NT2/D1 (cell line): ENCODE data around the gene TMPRSS9.

Source experiments
- DNase-seq: peaks from one replicate; pipeline ENCODE4 v3.0.0-alpha.2; 2011; ENCODE audit warnings: low read depth, low spot score
- H3K27me3 ChIP-seq: 2 replicates; pipeline ENCODE4 v1.6.0; 2011; ENCODE audit warnings: mild to moderate bottlenecking; ENCODE audit not compliant: insufficient read length, insufficient read depth
- H3K36me3 ChIP-seq: 2 replicates; pipeline ENCODE4 v1.6.1; 2011; ENCODE audit warnings: mild to moderate bottlenecking, low read length, mixed read lengths; ENCODE audit not compliant: insufficient read depth, insufficient read length
- H3K4me1 ChIP-seq: 2 replicates; pipeline ENCODE4 v1.5.1; 2011; ENCODE audit not compliant: insufficient read depth, insufficient read length
- H3K4me3 ChIP-seq: 2 replicates; pipeline ENCODE4 v1.5.1; 2011; ENCODE audit warnings: low read depth; ENCODE audit not compliant: insufficient read length
- H3K9ac ChIP-seq: 2 replicates; pipeline ENCODE4 v1.6.0; 2011; ENCODE audit warnings: low read depth; ENCODE audit not compliant: insufficient read length
- H3K9me3 ChIP-seq: 2 replicates; pipeline ENCODE4 v1.5.1; 2011; ENCODE audit warnings: mild to moderate bottlenecking, low read length; ENCODE audit not compliant: insufficient read depth
- SUZ12 ChIP-seq: IDR thresholded peaks from 2 replicates; pipeline ENCODE4 v1.6.1; 2011; ENCODE audit not compliant: insufficient read length, insufficient read depth; ENCODE audit errors: extremely low read depth
- YY1 ChIP-seq: IDR thresholded peaks from 2 replicates; pipeline ENCODE4 v1.6.1; 2011; ENCODE audit not compliant: insufficient read length, insufficient read depth
- ZNF274 ChIP-seq: IDR thresholded peaks from 2 replicates; pipeline ENCODE4 v1.6.1; 2011; ENCODE audit warnings: mild to moderate bottlenecking, low read depth, low read length

TMPRSS9 gene

GRCh38 chr19:2427429-2428320, 67.6 kb downstream of the TMPRSS9 start, which contains the start of gene TIMM13:
TSS of gene TIMM13 (minus strand) at chr19:2427586. CDS start at chr19:2427533, 53 bp downstream.
- TF ChIP-seq ZNF274 (no peak), YY1 (no peak), SUZ12 (no peak)
- Histone ChIP-seq H3K36me3 (peaks cover 83% of the 10 kb centered on the region), H3K4me3 (peak within 1 kb of the TSS; percentile 99)

GRCh38 chr19:2428321-2428690, 68.2 kb downstream of the TMPRSS9 start:
- no peaks in the 10 kb centered on the region for H3K27me3 ChIP-seq
- no peak for DNase-seq
- TF ChIP-seq ZNF274 (no peak), YY1 (no peak), SUZ12 (no peak)
- H3K9me3 ChIP-seq: no peaks in the 10 kb centered on the region
- peaks cover 78% of the 10 kb centered on the region for H3K36me3 ChIP-seq
- peaks cover 21% of the 10 kb centered on the region for H3K4me1 ChIP-seq
- peak overlapping the region; percentile 99 for H3K4me3 ChIP-seq
- H3K9ac ChIP-seq: peak overlapping the region; percentile 65

More at GRCh38 chr19:2427429-2428320, 67.6 kb downstream of the TMPRSS9 start, which contains the start of gene TIMM13:
- peaks cover 21% of the 10 kb centered on the region for H3K4me1 ChIP-seq
- no peaks in the 10 kb centered on the region for H3K9me3 ChIP-seq
- DNase-seq: peak; percentile 94
- peak within 1 kb of the TSS; percentile 100 for H3K9ac ChIP-seq
- H3K27me3 ChIP-seq: no peaks in the 10 kb centered on the region

GRCh38 chr19:2428756-2429711, 69.0 kb downstream of the TMPRSS9 start:
- peak overlapping the region; percentile 65 for H3K9ac ChIP-seq

GRCh38 chr19:2429917-2430535, 70.0 kb downstream of the TMPRSS9 start:
- no peaks in the 10 kb centered on the region for H3K27me3 ChIP-seq
- no peak for DNase-seq
- H3K4me3 ChIP-seq: no peak overlapping the region
- H3K9me3 ChIP-seq: no peaks in the 10 kb centered on the region
- H3K4me1 ChIP-seq: peaks cover 21% of the 10 kb centered on the region
- TF ChIP-seq SUZ12: no peak
- no peak for TF ChIP-seq ZNF274
- no peak for TF ChIP-seq YY1
- peaks cover 84% of the 10 kb centered on the region for H3K36me3 ChIP-seq
- H3K9ac ChIP-seq: no peak overlapping the region

More at GRCh38 chr19:2428756-2429711, 69.0 kb downstream of the TMPRSS9 start:
- Histone ChIP-seq H3K9me3 (no peaks in the 10 kb centered on the region), H3K27me3 (no peaks in the 10 kb centered on the region), H3K36me3 (peaks cover 77% of the 10 kb centered on the region), H3K4me3 (no peak overlapping the region), H3K4me1 (peaks cover 21% of the 10 kb centered on the region)
- no peak for TF ChIP-seq YY1
- DNase-seq: no peak

GRCh38 chr19:2431318-2432055, 71.4 kb downstream of the TMPRSS9 start:
- Histone ChIP-seq H3K36me3 (peaks cover 79% of the 10 kb centered on the region), H3K27me3 (no peaks in the 10 kb centered on the region), H3K4me1 (peaks cover 10% of the 10 kb centered on the region), H3K9ac (no peak overlapping the region), H3K4me3 (no peak overlapping the region), H3K9me3 (no peaks in the 10 kb centered on the region)
- TF ChIP-seq ZNF274: no peak
- TF ChIP-seq SUZ12: no peak
- TF ChIP-seq YY1: no peak
- no peak for DNase-seq

- Histone ChIP-seq H3K9me3 (no peaks in the 10 kb centered on the region), H3K36me3 (peaks cover 79% of the 10 kb centered on the region), H3K4me1 (peaks cover 10% of the 10 kb centered on the region), H3K4me3 (no peak overlapping the region), H3K9ac (no peak overlapping the region), H3K27me3 (no peaks in the 10 kb centered on the region)
- no peak for DNase-seq
- TF ChIP-seq ZNF274 (no peak), SUZ12 (no peak), YY1 (no peak)
These were observed 72.2 kb downstream of the TMPRSS9 start for GRCh38 chr19:2432131-2432848.
